ENCODE measurements around the gene PCBD1.

GRCh38 chr10:70907637-70908405 lies 19.5 kb upstream of the PCBD1 start:
- no peak for TF ChIP-seq EZH2 (IDR thresholded peaks at IDR 0.05; ENCODE audit: insufficient read depth, low read length)
- no peak for TF ChIP-seq CTCF (IDR thresholded peaks at IDR 0.05; ENCODE audit: insufficient read depth, low read depth, low read length)
